Muscle of arm (tissue), 14 donors: ENCODE measurements around the gene DEFB126. TPM values are rescaled to one million over a fixed set of nuclear protein-coding genes. Genes with fewer than 3 reads are reported as not detected.
"Not testable (repeated sequence)": the region's sequence is repeated elsewhere in the genome, so short reads cannot be mapped to it uniquely, and the experiment has no call there.

Source experiments
- DNase-seq: peaks from one replicate; pipeline ENCODE4 v3.0.0-alpha.2; 2013
- long read RNA-seq, 11 donors: transcript quantifications; one replicate each; lab custom pipeline, GENCODE V29; 2026
- polyA plus RNA-seq, 12 donors: library from polyadenylated mRNA; unstranded; fragments of 120-200 nt; gene quantifications; one replicate each; pipeline ENCODE4 v1.2.1, GENCODE V29; 2013; ENCODE audit not compliant: insufficient read length in 12 of 12

The DEFB126 gene
- polyA plus RNA-seq: not detected
- long read RNA-seq, donor 1: 0 reads
- long read RNA-seq, donor 2: 0 reads
- long read RNA-seq, donor 3: 0 reads
- long read RNA-seq, donor 4: 0 reads
- long read RNA-seq, donor 5: 0 reads
- long read RNA-seq, donor 6: 0 reads
- long read RNA-seq, donor 7: 0 reads
- long read RNA-seq, donor 8: 0 reads
- long read RNA-seq, donor 9: 0 reads
- long read RNA-seq, donor 10: 0 reads
- long read RNA-seq, donor 11: 0 reads

- no peak for DNase-seq
Measured at GRCh38 chr20:142290-142689, at the start of gene DEFB126. DEFB126 (plus strand) TSS chr20:142590; CDS start chr20:142629, 39 bp downstream.

DNA sequence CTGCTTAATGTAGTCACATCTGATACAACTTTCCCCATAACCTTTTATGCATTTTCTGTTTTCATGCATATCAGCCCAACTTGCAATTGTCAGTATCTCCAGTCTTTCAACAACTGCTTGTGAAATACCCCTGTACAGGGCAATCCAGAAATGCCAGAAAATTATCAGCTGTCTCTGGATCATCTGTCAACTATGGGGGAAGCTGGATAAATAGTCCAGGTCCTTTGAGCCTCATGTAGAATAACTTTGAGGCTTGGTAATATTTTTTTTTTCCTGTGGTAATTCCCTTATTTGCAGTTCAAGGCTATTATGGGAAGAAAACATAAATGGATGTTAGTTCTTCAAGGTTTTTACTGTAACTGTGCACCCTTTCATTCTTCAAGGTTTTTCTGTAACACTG, 48.7 kb upstream of the DEFB126 start:
- no peak for DNase-seq

- DNase-seq: no peak
Measured at GRCh38 chr20:95215-95614, 47.2 kb upstream of the DEFB126 start.

GRCh38 chr20:97691-98090, 44.7 kb upstream of the DEFB126 start:
- DNase-seq: not testable (repeated sequence)

GRCh38 chr20:101975-102374, 40.4 kb upstream of the DEFB126 start:
- no peak for DNase-seq

GRCh38 chr20:103456-103855, 38.9 kb upstream of the DEFB126 start:
- no peak for DNase-seq

- DNase-seq: no peak
Measured at GRCh38 chr20:112396-112795, 30.0 kb upstream of the DEFB126 start.

- DNase-seq: no peak
Measured at GRCh38 chr20:117518-117917, 24.9 kb upstream of the DEFB126 start.

GRCh38 chr20:129786-130323, 12.5 kb upstream of the DEFB126 start:
- not testable (repeated sequence) for DNase-seq

GRCh38 chr20:137668-138490, 4.5 kb upstream of the DEFB126 start:
- DNase-seq: no peak

DNA sequence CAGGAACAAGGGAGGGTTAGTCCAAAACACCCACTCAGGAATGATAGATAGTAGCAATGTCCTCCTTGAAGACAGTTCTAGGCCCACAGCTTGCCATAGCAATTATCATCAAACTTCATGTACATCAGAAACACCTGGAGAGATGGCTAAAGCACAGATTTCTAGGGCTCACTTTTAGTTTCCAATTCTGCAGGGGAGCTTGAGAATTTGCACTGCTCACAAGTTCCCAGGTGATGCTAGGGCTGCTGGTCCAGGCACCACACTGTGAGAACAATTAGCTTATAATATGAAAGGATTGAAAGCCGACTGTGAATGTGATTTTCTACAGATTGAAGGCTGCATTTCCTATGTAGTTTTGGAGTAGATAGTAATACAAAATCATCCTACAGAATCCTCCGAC, 3.5 kb downstream of the DEFB126 start:
- no peak for DNase-seq

GRCh38 chr20:152131-152530, 9.7 kb downstream of the DEFB126 start:
- DNase-seq: no peak

GRCh38 chr20:157154-157553, 14.8 kb downstream of the DEFB126 start, which contains the start of gene DEFB127:
DEFB127 (plus strand) TSS chr20:157454; CDS start chr20:157545, 91 bp downstream.
- no peak for DNase-seq

DNA sequence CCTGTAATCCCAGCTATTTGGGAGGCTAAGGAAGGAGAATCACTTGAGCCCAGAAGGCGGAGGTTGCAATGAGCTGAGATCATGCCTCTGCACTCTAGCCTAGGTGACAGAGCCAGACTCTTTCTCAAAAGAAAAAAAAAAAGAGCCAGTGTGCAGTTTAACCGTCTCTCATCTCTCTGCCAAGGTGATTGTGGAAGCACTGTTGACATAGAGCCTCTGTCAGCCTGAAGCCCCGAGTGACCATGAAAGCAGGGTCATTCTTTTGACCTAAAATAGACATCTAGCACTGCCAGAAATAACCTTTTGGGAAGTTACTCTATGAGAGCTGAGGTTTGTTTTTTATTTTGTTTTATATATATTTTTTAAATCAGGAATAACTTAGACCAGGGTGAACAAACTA, 22.2 kb downstream of the DEFB126 start:
- no peak for DNase-seq

GRCh38 chr20:168876-169275, 26.5 kb downstream of the DEFB126 start:
- no peak for DNase-seq

- no peak for DNase-seq
Measured at GRCh38 chr20:184288-184687, 41.9 kb downstream of the DEFB126 start.

GRCh38 chr20:187733-188132, 45.3 kb downstream of the DEFB126 start:
- DNase-seq: no peak

DNA sequence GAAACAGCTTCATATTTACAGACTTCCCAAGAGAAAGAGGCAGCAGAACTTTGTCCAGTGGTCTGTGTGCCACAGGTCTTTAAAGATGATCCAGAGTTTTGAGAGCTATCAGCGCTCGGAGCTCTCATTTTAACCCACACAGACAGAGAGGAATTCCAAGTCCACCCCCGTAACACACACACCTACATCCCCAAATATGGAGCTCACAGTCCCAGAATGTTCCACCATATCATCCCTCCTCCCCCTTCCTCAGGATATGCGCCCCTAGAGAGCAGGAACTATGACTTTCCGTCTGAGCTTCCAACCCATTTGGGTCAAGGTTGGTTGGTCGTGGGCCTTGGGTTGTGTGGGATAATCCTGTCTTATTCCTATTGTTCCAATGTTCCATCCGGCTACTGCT, 47.2 kb downstream of the DEFB126 start, which contains the start of gene DEFB128:
DEFB128 (minus strand) TSS at position 101 of the 400 bp plus-strand sequence; CDS start at position 13, 88 bp downstream.
- DNase-seq: no peak
